Liver (tissue), 9 donors: ENCODE results near the gene BCL2. TPM values are rescaled to one million over a fixed set of nuclear protein-coding genes. Genes with fewer than 3 reads are reported as not detected.

Experiments used
- DNase-seq: peaks from one replicate; pipeline ENCODE4 v3.0.0-alpha.2; 2017; ENCODE audit warnings: low spot score
- H3K27ac ChIP-seq, 2 donors: one replicate each; pipeline ENCODE4 v1.7.0; 2013; ENCODE audit warnings: inconsistent platforms in 2 of 2, low read length in 2 of 2, control low read depth in 1 of 2, low read depth in 1 of 2, mild to moderate bottlenecking in 1 of 2
- H3K27me3 ChIP-seq, 4 donors: one replicate each; pipeline versions ENCODE4 v1.6.1 to v1.7.0; 2013; ENCODE audit warnings: low read length in 3 of 4, inconsistent platforms in 1 of 4, mild to moderate bottlenecking in 1 of 4, moderate library complexity in 1 of 4; ENCODE audit not compliant: control insufficient read depth in 4 of 4, insufficient read depth in 4 of 4
- H3K36me3 ChIP-seq, 4 donors: one replicate each; pipeline versions ENCODE4 v1.6.1 to v1.7.0; 2013; ENCODE audit warnings: low read length in 3 of 4, mild to moderate bottlenecking in 3 of 4, low read depth in 1 of 4, moderate library complexity in 1 of 4; ENCODE audit not compliant: control insufficient read depth in 4 of 4, insufficient read depth in 3 of 4
- H3K4me1 ChIP-seq, 4 donors: one replicate each; pipeline versions ENCODE4 v1.6.1 to v1.7.0; 2013; ENCODE audit warnings: low read length in 3 of 4, mild to moderate bottlenecking in 3 of 4, moderate library complexity in 1 of 4; ENCODE audit not compliant: control insufficient read depth in 4 of 4, insufficient read depth in 4 of 4
- H3K4me3 ChIP-seq, 3 donors: one replicate each; pipeline versions ENCODE4 v1.6.1 to v1.7.0; 2013; ENCODE audit warnings: low read length in 3 of 3, control low read depth in 1 of 3, low read depth in 1 of 3, mild to moderate bottlenecking in 1 of 3
- H3K9ac ChIP-seq, 2 donors: one replicate each; pipeline ENCODE4 v1.7.0; 2013; ENCODE audit warnings: low read length in 2 of 2, mild to moderate bottlenecking in 2 of 2, moderate library complexity in 2 of 2, control low read depth in 1 of 2, low read depth in 1 of 2
- H3K9me3 ChIP-seq, 4 donors: one replicate each; pipeline versions ENCODE4 v1.6.1 to v1.7.0; 2013; ENCODE audit warnings: low read length in 3 of 4; ENCODE audit not compliant: control insufficient read depth in 4 of 4
- ATF3 ChIP-seq: IDR thresholded peaks from 2 replicates; pipeline ENCODE4 v1.6.1; 2016; ENCODE audit warnings: antibody characterized with exemption
- CTCF ChIP-seq: fragments of 150-350 bp; IDR thresholded peaks from 2 replicates; pipeline ENCODE4 v1.5.1; 2017; ENCODE audit warnings: improper control_type of control experiment, low read depth, low read length; ENCODE audit not compliant: missing input control
- EGR1 ChIP-seq, 2 donors: IDR thresholded peaks; 2 replicates each; pipeline ENCODE4 v1.6.1; 2016 to 2018; ENCODE audit warnings: antibody characterized with exemption in 2 of 2, low read depth in 2 of 2
- FOXA1 ChIP-seq: IDR thresholded peaks from 2 replicates; pipeline ENCODE4 v1.6.1; 2016; ENCODE audit warnings: antibody characterized with exemption
- FOXA2 ChIP-seq: IDR thresholded peaks from 2 replicates; pipeline ENCODE4 v1.6.1; 2016; ENCODE audit warnings: antibody characterized with exemption
- GABPA ChIP-seq, 2 donors: IDR thresholded peaks in 1 of 2; conservative IDR thresholded peaks in 1 of 2; 2 replicates each; pipeline ENCODE4 v1.6.1; 2016; ENCODE audit warnings: antibody characterized with exemption in 2 of 2, mild to moderate bottlenecking in 1 of 2, moderate library complexity in 1 of 2
- HNF4A ChIP-seq, 2 donors: conservative IDR thresholded peaks; 2 replicates each; pipeline ENCODE4 v1.6.1; 2016; ENCODE audit warnings: antibody characterized with exemption in 2 of 2, mild to moderate bottlenecking in 2 of 2
- HNF4G ChIP-seq: IDR thresholded peaks from 2 replicates; pipeline ENCODE4 v1.6.1; 2016; ENCODE audit warnings: antibody characterized with exemption
- JUND ChIP-seq, 2 donors: IDR thresholded peaks; 2 replicates each; pipeline ENCODE4 v1.6.1; 2016; ENCODE audit warnings: antibody characterized with exemption in 2 of 2
- MAX ChIP-seq: IDR thresholded peaks from 2 replicates; pipeline ENCODE4 v1.6.1; 2016; ENCODE audit warnings: antibody characterized with exemption
- NR2F2 ChIP-seq: IDR thresholded peaks from 2 replicates; pipeline ENCODE4 v1.6.1; 2016; ENCODE audit warnings: antibody characterized with exemption
- RAD21 ChIP-seq, 2 donors: IDR thresholded peaks; 2 replicates each; pipeline ENCODE4 v1.6.1; 2016; ENCODE audit warnings: antibody characterized with exemption in 2 of 2, mild to moderate bottlenecking in 2 of 2
- REST ChIP-seq: IDR thresholded peaks from 2 replicates; pipeline ENCODE4 v1.6.1; 2016; ENCODE audit warnings: antibody characterized with exemption, mild to moderate bottlenecking
- RXRA ChIP-seq, 2 donors: IDR thresholded peaks; 2 replicates each; pipeline ENCODE4 v1.6.1; 2017 to 2018; ENCODE audit warnings: antibody characterized with exemption in 2 of 2, mild to moderate bottlenecking in 1 of 2
- SP1 ChIP-seq: IDR thresholded peaks from 2 replicates; pipeline ENCODE4 v1.6.1; 2018; ENCODE audit warnings: antibody characterized with exemption, mild to moderate bottlenecking
- TAF1 ChIP-seq: conservative IDR thresholded peaks from 2 replicates; pipeline ENCODE4 v1.6.1; 2016; ENCODE audit warnings: antibody characterized with exemption, mild to moderate bottlenecking
- YY1 ChIP-seq: IDR thresholded peaks from 2 replicates; pipeline ENCODE4 v1.6.1; 2016; ENCODE audit warnings: antibody characterized with exemption, mild to moderate bottlenecking
- ZBTB33 ChIP-seq: IDR thresholded peaks from 2 replicates; pipeline ENCODE4 v1.6.1; 2016; ENCODE audit warnings: antibody characterized with exemption
- WGBS: extraction: QIAGEN DNeasy Blood & Tissue Kit; methylation state at CpG from one replicate; pipeline ENCODE4 v1.1.7; 2013; 5-methylcytosine and 5-hydroxymethylcytosine counted together
- polyA plus RNA-seq, 2 donors: library from polyadenylated mRNA; stranded (reverse) in 1 of 2; unstranded in 1 of 2; fragments of 200-250 nt in 1 of 2; fragments of >200 nt in 1 of 2; fragmentation: Nextera tagmentation in 1 of 2; extraction: Ambion mirVana in 1 of 2; gene quantifications; one replicate each; pipeline versions ENCODE4 v1.2.1 to v1.2.3, GENCODE V29; 2013 to 2015
- total RNA-seq, 2 donors: library from RNA; depleted of rRNA; stranded (reverse); fragments of >200 nt; gene quantifications; one replicate each; pipeline ENCODE4 v1.2.3, GENCODE V29; 2014
- donor health status: healthy.
- donor health status: healthy.
- donor health status: healthy.
- donor health status: healthy.
- donor health status: healthy.

BCL2 gene
- total and polyA plus RNA-seq, 4 donors: 0.40 to 3.9 (median 1.4) TPM

- TF ChIP-seq HNF4G: no peak
- no peak for TF ChIP-seq ZBTB33
- TF ChIP-seq HNF4A (conservative IDR thresholded peaks at IDR 0.05): no peak
- no peak for TF ChIP-seq SP1
- TF ChIP-seq REST: no peak
- TF ChIP-seq NR2F2: no peak
- no peak for TF ChIP-seq RAD21 (IDR thresholded peaks at IDR 0.05)
- no peak for TF ChIP-seq FOXA1
- no peak for TF ChIP-seq MAX
- TF ChIP-seq EGR1 (IDR thresholded peaks at IDR 0.05; ENCODE audit: low read depth in 2 of 2): no peak
- TF ChIP-seq YY1: no peak
- no peak for TF ChIP-seq FOXA2
- no peak for TF ChIP-seq TAF1
- TF ChIP-seq CTCF: no peak
- TF ChIP-seq RXRA (IDR thresholded peaks at IDR 0.05): no peak
- TF ChIP-seq GABPA (IDR thresholded peaks at IDR 0.05 in 1 of 2, conservative IDR thresholded peaks at IDR 0.05 in 1 of 2): no peak
- no peak for TF ChIP-seq JUND (IDR thresholded peaks at IDR 0.05)
- no peak for TF ChIP-seq ATF3
- Histone ChIP-seq H3K27me3 (no peaks in the 10 kb centered on the region), H3K27ac (no peak overlapping the region), H3K36me3 (no peaks in the 10 kb centered on the region), H3K4me3 (no peak overlapping the region), H3K4me1 (no peaks in the 10 kb centered on the region), H3K9ac (no peak overlapping the region), H3K9me3 (no peaks in the 10 kb centered on the region)
- WGBS: 84% methylated on average over 16 of the region's 16 CpGs
- DNase-seq: no peak
Observed at GRCh38 chr18:63258749-63259566, 60.6 kb downstream of the BCL2 start.
